Measurements from ENCODE around the gene CPED1. TPM values are rescaled to one million over a fixed set of nuclear protein-coding genes. Genes with fewer than 3 reads are reported as not detected.
"Not testable (repeated sequence)": the region's sequence is repeated elsewhere in the genome, so short reads cannot be mapped to it uniquely, and the experiment has no call there.

The CPED1 gene
- total RNA-seq, 3 donors from 2014 or later (not counting 1 experiment from before 2014, with no cell fraction given) = 0.50 to 1.3 (median 0.96) TPM

DNA sequence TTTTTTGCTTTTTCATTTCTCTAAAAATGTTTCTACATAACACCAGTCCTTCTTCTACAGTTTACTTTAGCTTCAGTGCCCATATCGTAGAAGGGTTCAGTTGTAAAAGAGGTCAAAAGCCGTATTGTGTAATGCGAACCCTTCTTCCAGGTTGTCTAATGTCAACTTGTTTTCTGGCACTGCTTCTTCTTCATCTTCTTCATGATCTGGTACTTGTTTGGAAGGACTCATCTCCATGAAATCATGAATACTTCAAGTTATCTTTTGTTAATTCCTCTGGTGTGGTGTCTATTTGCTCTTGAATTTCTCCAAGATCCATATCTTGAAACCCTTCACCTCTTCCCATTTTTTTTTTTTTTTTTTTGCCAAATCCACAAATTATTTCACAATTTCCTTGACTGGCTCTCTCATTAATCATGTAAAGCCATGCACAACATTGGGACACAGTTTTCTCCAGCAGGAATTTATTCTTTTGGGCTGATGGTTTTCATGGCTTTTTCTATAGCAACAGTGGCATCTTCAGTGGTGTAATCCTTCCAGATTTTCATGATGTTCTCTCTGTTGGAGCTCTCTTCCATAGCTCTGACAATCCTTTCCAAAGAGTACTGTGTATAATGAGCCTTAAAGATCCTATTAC is 85.1 kb downstream of the CPED1 start:
- peaks cover 3 to 9% of the 10 kb centered on the region in 2 donors for H3K27me3 Mint-ChIP-seq (ENCODE audit: low read depth in 2 of 2)
- no peak for DNase-seq
- Histone ChIP-seq H3K4me3 (ENCODE audit: low read length) (no peak overlapping the region), H3K4me1 (ENCODE audit: control insufficient read depth, insufficient read depth, low read length) (no peaks in the 10 kb centered on the region), H3K9me3 (ENCODE audit: control insufficient read depth, insufficient read depth, low read length) (no peaks in the 10 kb centered on the region), H3K36me3 (ENCODE audit: control insufficient read depth, insufficient read depth, low read length) (no peaks in the 10 kb centered on the region), H3K27me3 (ENCODE audit: control insufficient read depth, insufficient read depth, low read length) (no peaks in the 10 kb centered on the region), H3K27ac (ENCODE audit: low read length) (no peak overlapping the region)
- no peak overlapping the region for H3K4me3 Mint-ChIP-seq
- WGBS (ENCODE audit: insufficient coverage) = 96% methylated on average over 3 of the region's 3 CpGs
- H3K9me3 Mint-ChIP-seq = no peaks in the 10 kb centered on the region
- no peaks in the 10 kb centered on the region for H3K4me1 Mint-ChIP-seq
- no peaks in the 10 kb centered on the region for H3K36me3 Mint-ChIP-seq
- intact Hi-C loops (cut with micrococcal nuclease) = no loop called here
- H3K27ac Mint-ChIP-seq = no peak overlapping the region
- no peak for ATAC-seq
- no peak for TF ChIP-seq CTCF (IDR thresholded peaks at IDR 0.05)

- H3K4me1 Mint-ChIP-seq; H3K27ac Mint-ChIP-seq; intact Hi-C loops (cut with micrococcal nuclease); H3K36me3 Mint-ChIP-seq; H3K27me3 ChIP-seq (ENCODE audit: control insufficient read depth, insufficient read depth, low read length); H3K9me3 ChIP-seq (ENCODE audit: control insufficient read depth, insufficient read depth, low read length); H3K36me3 ChIP-seq (ENCODE audit: control insufficient read depth, insufficient read depth, low read length); H3K27ac ChIP-seq (ENCODE audit: low read length); H3K9me3 Mint-ChIP-seq; DNase-seq; H3K4me1 ChIP-seq (ENCODE audit: control insufficient read depth, insufficient read depth, low read length); H3K27me3 Mint-ChIP-seq (ENCODE audit: low read depth in 2 of 2); H3K4me3 ChIP-seq (ENCODE audit: low read length); H3K4me3 Mint-ChIP-seq; ATAC-seq: not testable (repeated sequence)
- WGBS (ENCODE audit: insufficient coverage) = 93% methylated on average over 2 of the region's 5 CpGs
Measured at GRCh38 chr7:121075424-121075841, 86.9 kb downstream of the CPED1 start.

DNA sequence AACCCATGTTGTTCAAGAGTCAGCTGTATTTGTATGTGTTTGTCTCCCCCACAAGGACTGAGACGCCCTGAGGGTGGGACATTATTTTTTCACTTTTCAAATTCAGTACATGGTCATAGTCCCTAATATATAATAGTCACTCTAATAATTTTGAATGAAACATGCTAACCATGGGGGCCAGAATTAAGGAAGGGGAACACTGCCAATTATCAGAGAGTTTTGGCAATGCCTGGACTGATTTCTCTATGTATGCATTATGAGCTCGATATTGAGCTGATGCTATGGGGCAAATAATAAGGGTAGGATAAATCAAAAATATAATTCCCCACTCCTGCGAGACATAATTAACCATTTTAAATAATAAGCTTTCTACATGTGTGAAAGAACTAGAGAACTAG is 87.4 kb downstream of the CPED1 start:
- no peaks in the 10 kb centered on the region for H3K27me3 ChIP-seq (ENCODE audit: control insufficient read depth, insufficient read depth, low read length)
- no peak for DNase-seq
- Mint-ChIP-seq H3K27ac (no peak overlapping the region), H3K4me3 (no peak overlapping the region), H3K27me3 (ENCODE audit: low read depth in 2 of 2) (peaks cover under 1 to 6% of the 10 kb centered on the region in 2 donors), H3K4me1 (no peaks in the 10 kb centered on the region), H3K36me3 (no peaks in the 10 kb centered on the region), H3K9me3 (no peaks in the 10 kb centered on the region)
- no peak overlapping the region for H3K4me3 ChIP-seq (ENCODE audit: low read length)
- WGBS (ENCODE audit: insufficient coverage) = no CpG with 5 or more reads among the region's 3 CpGs
- H3K36me3 ChIP-seq (ENCODE audit: control insufficient read depth, insufficient read depth, low read length) = no peaks in the 10 kb centered on the region
- no peak overlapping the region for H3K27ac ChIP-seq (ENCODE audit: low read length)
- no peaks in the 10 kb centered on the region for H3K4me1 ChIP-seq (ENCODE audit: control insufficient read depth, insufficient read depth, low read length)
- intact Hi-C loops (cut with micrococcal nuclease) = no loop called here
- no peaks in the 10 kb centered on the region for H3K9me3 ChIP-seq (ENCODE audit: control insufficient read depth, insufficient read depth, low read length)
- TF ChIP-seq CTCF (IDR thresholded peaks at IDR 0.05) = no peak
- ATAC-seq = no peak

DNA sequence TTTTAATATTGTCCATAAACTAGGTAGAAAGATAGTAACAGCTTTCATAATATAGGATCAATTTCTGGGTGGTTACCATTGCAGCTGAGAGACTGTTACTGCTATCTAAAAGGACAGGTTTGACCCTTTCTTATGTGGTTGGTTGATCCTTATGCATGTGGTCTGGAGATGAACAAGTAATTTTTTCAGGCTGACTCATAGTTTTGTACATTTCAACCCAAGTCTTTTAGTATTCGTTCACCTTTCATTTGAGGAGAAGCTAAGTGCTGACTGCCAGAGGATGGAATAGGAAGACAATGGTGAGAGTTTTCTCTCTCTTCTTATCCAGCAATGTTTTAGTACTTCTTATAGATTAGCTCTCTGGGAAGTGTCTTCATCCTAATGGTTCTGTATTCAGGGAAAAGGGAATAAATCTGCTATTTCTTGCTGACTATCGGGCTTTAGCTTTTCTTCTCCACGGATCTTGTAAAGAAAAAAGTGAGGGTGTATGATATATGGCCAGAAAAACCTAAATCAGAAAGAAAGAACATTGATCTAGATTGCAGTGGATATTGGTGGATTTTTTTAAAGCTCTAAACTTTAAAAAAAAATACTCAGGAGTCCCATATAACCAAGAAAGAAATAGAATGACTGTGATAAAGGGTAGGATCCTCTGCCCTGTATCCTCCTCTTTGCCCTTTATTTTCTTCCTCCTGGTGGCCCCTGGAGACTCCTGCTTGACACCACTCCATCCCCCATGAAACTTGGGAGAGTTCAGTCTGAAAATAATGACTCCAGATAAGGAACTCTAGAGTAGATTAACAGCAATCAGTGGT is 88.0 kb downstream of the CPED1 start:
- Histone ChIP-seq H3K27ac (ENCODE audit: low read length) (no peak overlapping the region), H3K27me3 (ENCODE audit: control insufficient read depth, insufficient read depth, low read length) (no peaks in the 10 kb centered on the region), H3K4me3 (ENCODE audit: low read length) (no peak overlapping the region), H3K4me1 (ENCODE audit: control insufficient read depth, insufficient read depth, low read length) (no peaks in the 10 kb centered on the region), H3K36me3 (ENCODE audit: control insufficient read depth, insufficient read depth, low read length) (no peaks in the 10 kb centered on the region), H3K9me3 (ENCODE audit: control insufficient read depth, insufficient read depth, low read length) (no peaks in the 10 kb centered on the region)
- intact Hi-C loops (cut with micrococcal nuclease) = no loop called here
- Mint-ChIP-seq H3K27me3 (ENCODE audit: low read depth in 2 of 2) (peaks cover 0 to 6% of the 10 kb centered on the region in 2 donors), H3K4me3 (no peak overlapping the region), H3K27ac (no peak overlapping the region), H3K9me3 (no peaks in the 10 kb centered on the region), H3K36me3 (no peaks in the 10 kb centered on the region), H3K4me1 (no peaks in the 10 kb centered on the region)
- DNase-seq (no peak), ATAC-seq (no peak)
- no peak for TF ChIP-seq CTCF (IDR thresholded peaks at IDR 0.05)
- WGBS (ENCODE audit: insufficient coverage) = 100% methylated on average over 2 of the region's 3 CpGs

Data from natural killer cell (primary cell).